ENCODE data around the gene NIPAL4.
A peak's percentile ranks its signal among the peaks of the same experiment; 100 is the strongest.

GRCh38 chr5:157469073-157469472 lies 9.1 kb downstream of the NIPAL4 start:
- TF ChIP-seq CTCF (conservative IDR thresholded peaks at IDR 0.05) (peak; percentile 21), ZFX (IDR thresholded peaks at IDR 0.05) (no peak)
